Raji (cell line): ENCODE data around the gene KRT33A.

ENCODE experiments used
- POLR2A ChIP-seq: IDR thresholded peaks from 2 replicates; pipeline ENCODE4 v1.6.1; 2011; ENCODE audit warnings: low read depth, low read length, control low read depth; ENCODE audit not compliant: insufficient read depth

KRT33A gene

DNA sequence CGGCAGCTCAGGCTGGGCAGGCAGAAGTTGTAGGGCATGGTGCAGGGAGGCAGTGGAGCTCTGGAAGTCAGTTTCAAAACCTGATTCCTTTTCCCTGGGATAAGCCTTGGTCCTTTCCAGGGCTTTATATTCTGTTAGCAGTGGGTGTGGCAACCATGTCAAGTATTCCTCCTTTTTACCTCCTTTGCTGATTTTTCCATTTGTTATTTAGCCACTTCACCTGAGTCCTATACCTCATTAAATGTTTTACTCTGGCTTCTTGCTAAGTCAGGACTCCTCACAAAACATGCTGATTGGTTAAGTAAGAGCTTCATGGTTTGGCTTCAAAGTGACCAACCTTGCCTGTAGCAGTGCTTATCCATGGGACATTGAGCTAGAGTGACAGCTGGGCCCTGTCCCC is 19.1 kb upstream of the KRT33A start, which contains the start of gene KRT33B:
Gene KRT33B (minus strand): TSS at position 101 of the 400 bp plus-strand sequence. CDS start 63 bp downstream, at position 38.
- TF ChIP-seq POLR2A, result no peak

- TF ChIP-seq POLR2A, result no peak
Measured at GRCh38 chr17:41369023-41369422, 18.4 kb upstream of the KRT33A start.

DNA sequence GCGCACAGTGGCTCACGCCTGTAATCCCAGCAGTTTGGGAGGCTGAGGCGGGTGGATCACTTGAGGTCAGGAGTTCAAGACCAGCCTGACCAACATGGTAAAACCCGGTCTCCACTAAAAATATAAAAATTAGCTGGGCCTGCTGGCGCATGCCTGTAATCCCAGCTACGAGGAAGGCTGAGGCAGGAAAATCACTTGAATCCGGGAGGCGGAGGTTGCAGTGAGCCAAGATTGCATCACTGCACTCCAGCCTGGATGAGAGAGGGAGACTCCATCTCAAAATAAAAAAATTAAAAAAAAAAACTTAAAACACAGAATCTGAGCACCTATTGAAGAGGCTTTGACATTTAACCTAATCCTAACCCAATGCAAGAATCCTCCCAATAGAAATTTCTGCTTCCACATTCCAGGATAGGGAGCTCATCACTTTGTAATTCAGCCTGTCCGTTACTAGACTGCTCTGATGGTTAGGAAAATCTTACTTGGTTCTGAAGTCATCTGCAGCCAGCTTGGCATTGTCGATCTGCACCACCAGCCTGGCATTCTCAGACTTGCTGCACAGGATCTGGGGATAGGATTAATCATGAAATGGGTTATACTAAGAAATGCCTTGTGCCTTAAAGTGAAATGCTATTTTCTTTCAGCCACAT is 16.9 kb upstream of the KRT33A start:
- no peak for TF ChIP-seq POLR2A

GRCh38 chr17:41366070-41366469 is 15.4 kb upstream of the KRT33A start:
- no peak for TF ChIP-seq POLR2A

DNA sequence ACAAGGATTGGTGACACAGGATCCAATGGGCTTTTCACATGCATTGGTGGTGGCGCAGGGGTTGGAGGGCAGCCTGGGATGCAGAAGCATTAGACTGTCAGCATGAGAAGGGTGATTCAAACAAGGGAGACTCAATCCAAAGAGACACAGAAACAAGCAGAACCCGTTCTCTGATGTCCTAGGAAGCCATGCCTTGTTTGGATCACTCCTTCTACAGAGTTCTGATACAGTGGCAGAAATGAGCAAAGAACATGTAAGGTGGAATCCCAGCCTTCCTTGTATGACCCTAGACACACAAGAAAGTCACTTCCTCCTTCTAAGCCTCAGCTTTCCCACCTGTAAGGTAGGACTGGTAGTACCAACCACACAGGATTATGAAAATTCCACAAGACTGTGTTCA is 13.3 kb upstream of the KRT33A start:
- TF ChIP-seq POLR2A, result no peak

DNA sequence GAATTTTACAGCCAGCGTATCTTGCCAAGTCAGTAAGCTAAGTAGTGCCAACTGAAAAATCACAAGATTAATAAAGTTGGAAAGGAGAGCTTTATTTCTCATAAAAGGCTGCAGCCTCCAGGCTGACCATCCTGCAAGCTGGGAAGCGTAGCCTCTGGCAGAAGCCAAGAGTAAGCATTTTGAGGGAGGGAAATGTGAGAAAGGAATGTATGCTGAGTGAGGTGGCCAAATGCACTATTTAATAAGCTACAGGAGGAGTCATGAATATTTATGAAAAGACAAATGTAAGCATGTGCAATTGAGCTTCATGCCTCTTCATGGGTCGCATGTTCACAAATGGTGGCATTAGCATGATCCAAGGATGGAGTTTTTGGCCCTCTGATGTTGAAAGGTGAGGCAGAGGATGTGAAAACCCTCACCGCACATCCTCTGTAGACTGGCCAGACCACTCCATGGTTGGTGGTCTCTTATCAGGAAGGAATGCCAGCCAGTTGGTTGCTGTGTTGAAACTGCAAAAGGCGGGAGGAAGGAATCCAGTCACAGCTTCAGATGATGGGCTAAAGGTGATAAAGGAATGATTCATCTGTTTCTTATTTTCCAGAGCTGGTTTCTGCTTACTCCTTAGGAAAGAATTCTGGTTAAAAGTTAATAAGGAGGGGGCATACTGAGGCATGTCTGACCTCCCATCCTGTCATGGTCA is 9.8 kb upstream of the KRT33A start:
- TF ChIP-seq POLR2A, result no peak

GRCh38 chr17:41354536-41354935 is 3.9 kb upstream of the KRT33A start:
- no peak for TF ChIP-seq POLR2A

DNA sequence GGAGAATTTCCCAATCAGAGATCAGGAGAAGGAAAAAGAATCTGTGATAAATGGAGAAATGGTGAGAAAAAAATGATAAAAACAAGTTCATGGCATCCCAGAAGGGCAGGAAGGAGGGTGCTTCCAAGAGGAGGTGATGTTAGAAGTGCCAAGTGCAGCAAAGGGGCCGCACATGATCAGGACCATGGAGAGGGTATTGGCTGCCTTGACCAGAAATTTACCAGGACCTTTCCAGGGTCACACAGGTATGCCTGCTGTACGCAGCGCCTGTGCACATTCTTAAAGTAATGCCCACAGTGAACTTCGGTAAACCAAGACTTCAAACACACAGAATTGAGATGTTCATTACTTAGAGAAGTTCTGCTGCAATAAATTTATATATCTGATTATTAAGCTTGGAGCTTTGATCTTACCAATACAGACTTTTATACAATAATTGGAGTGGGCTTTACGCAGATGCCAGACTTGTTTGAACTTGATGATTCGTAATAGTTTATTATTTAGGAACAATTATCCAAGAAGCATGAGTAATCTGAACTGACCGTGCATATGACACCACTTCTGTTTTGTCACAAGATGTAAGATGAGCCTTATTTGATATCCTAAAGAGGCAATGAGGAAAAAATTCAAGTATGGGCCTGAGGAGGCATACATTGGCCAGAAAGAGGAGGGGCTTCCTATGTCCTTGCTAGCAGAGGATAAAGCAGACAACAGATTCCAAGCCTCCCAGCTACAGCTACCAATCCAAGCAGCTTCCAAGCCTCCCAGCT is 2.2 kb upstream of the KRT33A start:
- no peak for TF ChIP-seq POLR2A

DNA sequence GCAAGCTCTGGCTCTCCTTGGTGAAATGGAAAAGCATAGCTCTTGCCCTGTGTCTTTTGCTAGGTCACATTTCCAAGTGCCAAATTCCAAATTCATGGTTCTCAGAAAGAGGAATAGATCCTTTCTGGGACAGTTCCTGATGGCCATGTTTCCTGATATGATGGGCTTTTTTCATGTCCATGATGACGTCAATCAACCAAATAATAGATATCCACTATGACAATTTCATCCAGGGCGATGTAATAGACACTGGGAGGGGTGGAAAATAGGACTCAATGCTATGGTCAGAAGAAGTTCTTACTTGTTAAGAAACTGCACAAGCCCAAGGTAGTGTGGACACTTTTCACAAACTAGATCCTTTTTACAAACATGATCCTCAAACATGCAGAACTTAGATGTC is 549 bp upstream of the KRT33A start:
- no peak for TF ChIP-seq POLR2A

DNA sequence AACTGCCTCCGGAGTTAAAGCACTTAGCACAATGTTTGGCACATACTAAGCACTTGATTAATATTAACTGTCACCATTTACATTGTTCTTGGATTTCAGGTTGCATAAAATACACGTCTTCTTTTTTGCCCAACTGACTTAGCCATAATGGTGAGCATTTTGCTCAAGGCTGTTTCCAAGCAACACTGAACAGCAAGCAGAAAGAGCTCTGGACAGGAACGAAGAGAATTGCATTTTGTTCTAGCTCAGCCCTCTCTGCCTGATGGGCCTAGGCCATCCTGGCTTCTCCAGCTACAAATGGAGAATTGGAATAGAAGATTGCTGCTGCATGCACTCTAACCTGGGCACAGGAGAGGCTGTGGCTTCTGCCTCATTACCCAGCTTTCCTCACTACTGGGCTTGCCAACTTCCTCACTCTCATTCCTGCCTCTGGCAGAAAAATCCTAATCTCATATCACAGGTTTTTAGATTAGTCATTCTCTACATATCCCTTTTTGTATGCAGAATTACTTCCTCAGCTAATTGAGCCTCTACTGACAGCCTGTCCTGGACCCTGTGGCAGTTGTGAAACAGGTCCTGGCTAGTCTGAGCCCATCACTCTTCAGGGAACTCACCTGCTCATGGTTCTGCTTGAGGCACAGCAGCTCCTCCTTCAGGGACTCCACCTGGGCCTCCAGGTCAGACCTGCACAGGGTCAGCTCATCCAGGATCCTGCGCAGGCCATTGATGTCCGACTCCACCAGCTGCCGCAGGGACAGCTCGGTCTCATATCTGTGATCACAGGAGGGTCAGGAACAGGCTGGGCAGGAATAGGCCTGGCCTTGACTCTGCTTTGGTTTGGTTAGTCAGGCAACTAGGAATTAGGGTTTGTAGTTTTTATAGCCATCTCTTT is 2.5 kb downstream of the KRT33A start:
- no peak for TF ChIP-seq POLR2A

DNA sequence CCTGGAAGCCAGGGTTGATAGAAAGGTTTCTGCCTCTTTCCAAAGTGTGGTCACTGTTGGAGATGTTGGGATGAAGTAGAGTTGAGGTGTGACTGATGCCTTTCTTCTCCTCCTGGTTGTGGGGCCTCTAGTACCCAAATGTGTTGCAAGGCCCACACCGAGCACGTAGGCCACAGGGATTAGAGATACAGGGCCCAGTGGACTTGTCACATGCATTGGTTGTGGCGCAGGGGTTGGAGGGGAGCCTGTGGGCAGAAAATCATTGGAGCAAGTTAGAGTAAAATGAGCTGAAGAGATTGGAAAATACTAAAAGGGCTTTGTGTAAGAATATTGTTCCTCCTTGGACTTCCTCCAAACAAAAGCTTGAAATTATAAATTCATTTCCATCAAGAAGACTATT is 4.6 kb downstream of the KRT33A start:
- TF ChIP-seq POLR2A, result no peak

GRCh38 chr17:41343029-41343428 is 7.6 kb downstream of the KRT33A start:
- no peak for TF ChIP-seq POLR2A

GRCh38 chr17:41340934-41341861 is 9.4 kb downstream of the KRT33A start:
- no peak for TF ChIP-seq POLR2A

DNA sequence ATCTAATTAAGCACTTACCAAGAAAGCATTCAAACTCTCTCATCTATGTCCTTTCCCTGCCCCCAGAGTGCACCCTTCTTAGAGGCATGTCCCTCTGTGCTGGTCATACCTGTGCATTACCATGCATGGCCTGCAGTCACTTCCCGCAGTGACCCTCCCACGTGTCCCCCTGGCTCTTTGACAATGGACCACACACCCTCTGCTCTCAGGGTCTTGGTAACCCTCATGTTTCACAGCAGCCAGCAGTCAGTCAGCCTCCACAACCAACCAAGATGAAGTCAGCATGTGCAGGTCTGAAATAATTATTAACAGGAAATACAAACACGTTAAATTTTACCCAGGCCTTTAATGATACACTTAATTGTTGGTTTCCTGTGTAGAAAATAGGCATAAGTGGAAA is 10.1 kb downstream of the KRT33A start:
- TF ChIP-seq POLR2A, result no peak
